ENCODE measurements around the gene MED12L. TPM values are rescaled to one million over a fixed set of nuclear protein-coding genes. Genes with fewer than 3 reads are reported as not detected.

The MED12L gene
- polyA plus RNA-seq, 1 donor from 2014 or later: 28.5 TPM

- H3F3A ChIP-seq (ENCODE audit: insufficient read depth, low read length, poor library complexity, severe bottlenecking): no peaks in the 10 kb centered on the region
- no peak overlapping the region for H3K9ac ChIP-seq (ENCODE audit: low read length)
Observed at GRCh38 chr3:151426341-151426657, 340.8 kb downstream of the MED12L start.

DNA sequence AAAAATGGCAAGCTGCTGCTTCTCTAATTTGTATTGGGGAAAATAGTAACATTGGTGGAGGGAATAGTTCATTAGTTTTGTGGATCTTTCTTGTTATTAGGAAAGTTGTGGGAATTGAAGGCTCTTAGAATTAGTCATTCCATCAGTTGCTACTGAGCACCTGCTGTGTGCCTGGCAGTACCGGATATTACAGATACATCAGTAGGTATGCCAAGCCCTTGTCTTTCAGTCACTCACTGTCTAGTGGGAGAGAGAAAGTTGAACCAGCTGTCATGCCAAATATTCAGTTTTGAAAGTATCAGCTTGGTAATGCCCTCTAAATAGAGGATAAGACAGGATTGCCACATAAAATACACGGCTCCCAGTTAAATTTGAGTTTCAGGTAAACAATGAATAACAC lies 342.9 kb downstream of the MED12L start:
- Histone ChIP-seq H3F3A (ENCODE audit: insufficient read depth, low read length, poor library complexity, severe bottlenecking) (no peaks in the 10 kb centered on the region), H4K20me1 (ENCODE audit: insufficient read depth) (no peaks in the 10 kb centered on the region), H3K79me2 (replicated peaks; ENCODE audit: insufficient read depth, low read length) (no peaks in the 10 kb centered on the region), H3K4me3 (ENCODE audit: low read length) (no peak overlapping the region), H3K27me3 (ENCODE audit: insufficient read depth, low read depth, low read length) (no peaks in the 10 kb centered on the region), H2AFZ (ENCODE audit: low read depth, low read length) (no peak overlapping the region), H3K27ac (ENCODE audit: low read length) (no peak overlapping the region), H3K9ac (ENCODE audit: low read length) (no peak overlapping the region), H3K9me3 (ENCODE audit: low read length) (no peaks in the 10 kb centered on the region), H3K9me2 (ENCODE audit: insufficient read depth, low read length) (no peaks in the 10 kb centered on the region), H3K4me2 (ENCODE audit: low read length) (no peak overlapping the region), H3K36me3 (ENCODE audit: insufficient read depth, low read length) (peaks cover 3% of the 10 kb centered on the region)
- no peak for TF ChIP-seq POLR2AphosphoS5 (IDR thresholded peaks at IDR 0.05)

More at GRCh38 chr3:151426341-151426657, 340.8 kb downstream of the MED12L start:
- Histone ChIP-seq H3K9me2 (ENCODE audit: insufficient read depth, low read length) (no peaks in the 10 kb centered on the region), H3K9me3 (ENCODE audit: low read length) (no peaks in the 10 kb centered on the region), H3K4me2 (ENCODE audit: low read length) (no peak overlapping the region), H3K27me3 (ENCODE audit: insufficient read depth, low read depth, low read length) (no peaks in the 10 kb centered on the region), H3K36me3 (ENCODE audit: insufficient read depth, low read length) (peaks cover 3% of the 10 kb centered on the region), H3K27ac (ENCODE audit: low read length) (no peak overlapping the region), H3K4me3 (ENCODE audit: low read length) (no peak overlapping the region), H4K20me1 (ENCODE audit: insufficient read depth) (no peaks in the 10 kb centered on the region), H2AFZ (ENCODE audit: low read depth, low read length) (no peak overlapping the region), H3K79me2 (replicated peaks; ENCODE audit: insufficient read depth, low read length) (no peaks in the 10 kb centered on the region)
- TF ChIP-seq POLR2AphosphoS5 (IDR thresholded peaks at IDR 0.05) (no peak), MXI1 (conservative IDR thresholded peaks at IDR 0.05; ENCODE audit: poor library complexity, severe bottlenecking) (no peak), RAD21 (conservative IDR thresholded peaks at IDR 0.05) (no peak), SMC3 (conservative IDR thresholded peaks at IDR 0.05; ENCODE audit: poor library complexity) (no peak), CTCF (IDR thresholded peaks at IDR 0.05; ENCODE audit: poor library complexity, severe bottlenecking) (no peak), TAF1 (IDR thresholded peaks at IDR 0.05; ENCODE audit: low read depth) (no peak), EP300 (conservative IDR thresholded peaks at IDR 0.05; ENCODE audit: poor library complexity, severe bottlenecking) (no peak), EZH2 (IDR thresholded peaks at IDR 0.05; ENCODE audit: borderline replicate concordance, insufficient read depth, low read length, poor library complexity, severe bottlenecking) (no peak)
- TF ChIP-seq, protein P1, sequence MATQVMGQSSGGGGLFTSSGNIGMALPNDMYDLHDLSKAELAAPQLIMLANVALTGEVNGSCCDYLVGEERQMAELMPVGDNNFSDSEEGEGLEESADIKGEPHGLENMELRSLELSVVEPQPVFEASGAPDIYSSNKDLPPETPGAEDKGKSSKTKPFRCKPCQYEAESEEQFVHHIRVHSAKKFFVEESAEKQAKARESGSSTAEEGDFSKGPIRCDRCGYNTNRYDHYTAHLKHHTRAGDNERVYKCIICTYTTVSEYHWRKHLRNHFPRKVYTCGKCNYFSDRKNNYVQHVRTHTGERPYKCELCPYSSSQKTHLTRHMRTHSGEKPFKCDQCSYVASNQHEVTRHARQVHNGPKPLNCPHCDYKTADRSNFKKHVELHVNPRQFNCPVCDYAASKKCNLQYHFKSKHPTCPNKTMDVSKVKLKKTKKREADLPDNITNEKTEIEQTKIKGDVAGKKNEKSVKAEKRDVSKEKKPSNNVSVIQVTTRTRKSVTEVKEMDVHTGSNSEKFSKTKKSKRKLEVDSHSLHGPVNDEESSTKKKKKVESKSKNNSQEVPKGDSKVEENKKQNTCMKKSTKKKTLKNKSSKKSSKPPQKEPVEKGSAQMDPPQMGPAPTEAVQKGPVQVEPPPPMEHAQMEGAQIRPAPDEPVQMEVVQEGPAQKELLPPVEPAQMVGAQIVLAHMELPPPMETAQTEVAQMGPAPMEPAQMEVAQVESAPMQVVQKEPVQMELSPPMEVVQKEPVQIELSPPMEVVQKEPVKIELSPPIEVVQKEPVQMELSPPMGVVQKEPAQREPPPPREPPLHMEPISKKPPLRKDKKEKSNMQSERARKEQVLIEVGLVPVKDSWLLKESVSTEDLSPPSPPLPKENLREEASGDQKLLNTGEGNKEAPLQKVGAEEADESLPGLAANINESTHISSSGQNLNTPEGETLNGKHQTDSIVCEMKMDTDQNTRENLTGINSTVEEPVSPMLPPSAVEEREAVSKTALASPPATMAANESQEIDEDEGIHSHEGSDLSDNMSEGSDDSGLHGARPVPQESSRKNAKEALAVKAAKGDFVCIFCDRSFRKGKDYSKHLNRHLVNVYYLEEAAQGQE (IDR thresholded peaks at IDR 0.05; ENCODE audit: borderline replicate concordance): no peak
